Uterus (tissue), 2 donors: Measurements from ENCODE around the gene VWA8.

Experiments
- POLR2A ChIP-seq, 2 donors: fragments of 450-650 bp; IDR thresholded peaks; one replicate each; pipeline ENCODE4 v1.6.1; 2016; ENCODE audit warnings: antibody characterized with exemption in 2 of 2, mild to moderate bottlenecking in 1 of 2, moderate library complexity in 1 of 2
- TF ChIP-seq, protein P1 (sequence below), 4 experiments: fragments of 200-600 bp in 2 of 4; fragments of 450-650 bp in 2 of 4; sonication (generic) in 2 of 4; IDR thresholded peaks; one replicate each; pipeline ENCODE4 v1.5.1; 2016 to 2019; ENCODE audit warnings: antibody characterized with exemption in 4 of 4, mild to moderate bottlenecking in 2 of 4, moderate library complexity in 1 of 4

DNA sequence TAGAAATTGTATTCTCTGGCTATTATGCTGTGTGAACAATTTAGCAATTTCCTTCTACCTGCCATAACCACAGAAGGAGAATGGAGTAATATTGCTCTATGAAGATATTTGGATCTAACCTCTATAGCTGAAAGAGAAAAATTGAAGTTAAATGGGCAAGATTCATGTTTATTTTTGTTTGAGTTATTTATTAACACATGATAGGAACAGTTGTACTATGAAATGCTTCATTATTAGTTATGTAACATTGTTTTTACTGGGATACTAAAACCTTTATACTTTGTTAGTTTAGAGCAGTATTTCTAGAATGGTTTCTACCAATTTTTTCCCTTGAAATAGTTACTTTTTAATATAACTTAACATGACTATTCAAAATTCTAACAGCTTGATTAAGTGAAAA is 27.3 kb upstream of the VWA8 start:
- TF ChIP-seq POLR2A (IDR thresholded peaks at IDR 0.05) = no peak
- TF ChIP-seq, protein P1, sequence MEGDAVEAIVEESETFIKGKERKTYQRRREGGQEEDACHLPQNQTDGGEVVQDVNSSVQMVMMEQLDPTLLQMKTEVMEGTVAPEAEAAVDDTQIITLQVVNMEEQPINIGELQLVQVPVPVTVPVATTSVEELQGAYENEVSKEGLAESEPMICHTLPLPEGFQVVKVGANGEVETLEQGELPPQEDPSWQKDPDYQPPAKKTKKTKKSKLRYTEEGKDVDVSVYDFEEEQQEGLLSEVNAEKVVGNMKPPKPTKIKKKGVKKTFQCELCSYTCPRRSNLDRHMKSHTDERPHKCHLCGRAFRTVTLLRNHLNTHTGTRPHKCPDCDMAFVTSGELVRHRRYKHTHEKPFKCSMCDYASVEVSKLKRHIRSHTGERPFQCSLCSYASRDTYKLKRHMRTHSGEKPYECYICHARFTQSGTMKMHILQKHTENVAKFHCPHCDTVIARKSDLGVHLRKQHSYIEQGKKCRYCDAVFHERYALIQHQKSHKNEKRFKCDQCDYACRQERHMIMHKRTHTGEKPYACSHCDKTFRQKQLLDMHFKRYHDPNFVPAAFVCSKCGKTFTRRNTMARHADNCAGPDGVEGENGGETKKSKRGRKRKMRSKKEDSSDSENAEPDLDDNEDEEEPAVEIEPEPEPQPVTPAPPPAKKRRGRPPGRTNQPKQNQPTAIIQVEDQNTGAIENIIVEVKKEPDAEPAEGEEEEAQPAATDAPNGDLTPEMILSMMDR (IDR thresholded peaks at IDR 0.05) = no peak
